ENCODE results near the gene METTL15.
"Not testable (repeated sequence)": the region's sequence is repeated elsewhere in the genome, so short reads cannot be mapped to it uniquely, and the experiment has no call there.

METTL15 gene

DNA sequence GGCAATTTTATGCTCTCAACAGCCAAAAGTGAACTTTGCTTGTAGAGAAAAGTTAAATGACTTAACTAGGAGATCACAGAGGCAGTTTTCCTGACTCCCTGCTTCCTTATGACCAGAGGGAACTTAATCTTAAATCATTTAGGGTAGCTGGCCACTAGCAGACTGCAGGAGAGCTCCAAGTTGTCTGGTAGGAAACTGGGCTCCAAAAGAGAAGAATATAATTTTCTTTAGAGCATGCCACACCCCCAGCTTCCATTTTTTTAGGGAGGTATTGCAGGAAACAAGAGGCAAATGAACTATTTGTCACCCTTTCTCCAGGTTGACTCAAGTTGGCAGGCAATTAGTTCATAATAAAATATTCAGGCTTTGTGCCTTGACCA, 2.6 kb downstream of the METTL15 start:
- no peak for DNase-seq

DNA sequence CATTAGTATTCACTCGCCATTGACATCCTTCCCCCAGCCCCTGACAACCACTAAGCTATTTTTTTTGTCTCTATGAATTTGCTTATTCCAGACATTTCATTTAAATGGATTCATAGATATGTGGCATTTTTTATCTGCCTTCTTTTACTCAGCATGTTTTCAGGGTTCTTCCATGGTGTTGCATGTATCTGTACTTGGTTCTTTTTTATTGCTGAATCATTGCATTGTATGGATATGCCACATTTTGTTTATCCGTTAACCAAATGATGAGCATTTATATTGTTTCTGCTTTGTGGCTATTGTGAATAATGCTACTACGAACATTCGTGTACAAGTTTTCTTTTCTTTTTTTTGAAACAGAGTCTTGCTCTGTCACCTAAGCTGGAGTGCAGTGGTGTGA, 5.9 kb downstream of the METTL15 start:
- no peak for DNase-seq

DNA sequence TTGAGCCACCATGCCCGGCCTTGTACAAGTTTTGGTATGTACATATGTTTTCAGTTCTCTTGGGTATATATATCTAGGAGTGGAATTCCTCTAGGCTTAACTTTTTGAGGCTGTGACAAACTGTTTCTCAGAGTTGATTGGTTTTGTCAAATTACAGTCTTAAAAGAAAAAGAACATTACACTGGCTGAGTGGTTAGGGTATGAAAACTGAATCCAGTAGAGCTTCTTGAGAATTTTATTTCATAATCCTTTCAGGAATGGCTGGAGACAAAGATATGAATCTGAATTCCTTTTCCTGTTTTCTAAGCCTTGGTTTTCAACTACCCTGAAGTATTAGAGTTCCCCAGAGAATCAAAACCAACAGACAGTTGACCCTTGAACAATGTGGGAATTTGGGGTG, 6.5 kb downstream of the METTL15 start:
- DNase-seq: no peak

- no peak for DNase-seq
Measured at GRCh38 chr11:28117712-28118111, 9.5 kb downstream of the METTL15 start.

DNA sequence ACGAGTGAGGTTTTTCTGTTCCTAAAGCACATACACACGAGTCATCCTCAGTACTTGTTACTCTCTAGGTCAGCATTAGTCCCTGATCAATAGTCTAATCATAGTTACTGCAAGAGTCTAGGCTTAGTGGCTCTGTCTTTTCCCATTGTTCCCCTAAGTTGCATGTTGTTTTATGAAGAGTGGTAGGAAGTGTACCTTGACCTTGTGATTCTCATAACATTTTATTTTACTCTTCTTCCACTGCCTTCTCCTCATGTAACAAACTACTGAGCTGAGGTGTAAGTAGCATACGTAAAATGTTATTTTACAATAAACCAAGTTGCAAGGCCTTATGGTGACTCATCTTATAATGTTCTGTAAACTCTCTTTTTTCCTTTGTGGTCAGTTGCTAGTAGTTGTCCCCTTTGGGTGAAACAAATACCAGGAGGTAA, 15.0 kb downstream of the METTL15 start:
- DNase-seq: no peak

GRCh38 chr11:28132548-28132947, 24.4 kb downstream of the METTL15 start:
- no peak for DNase-seq

GRCh38 chr11:28133146-28133545, 25.0 kb downstream of the METTL15 start:
- DNase-seq: no peak

DNA sequence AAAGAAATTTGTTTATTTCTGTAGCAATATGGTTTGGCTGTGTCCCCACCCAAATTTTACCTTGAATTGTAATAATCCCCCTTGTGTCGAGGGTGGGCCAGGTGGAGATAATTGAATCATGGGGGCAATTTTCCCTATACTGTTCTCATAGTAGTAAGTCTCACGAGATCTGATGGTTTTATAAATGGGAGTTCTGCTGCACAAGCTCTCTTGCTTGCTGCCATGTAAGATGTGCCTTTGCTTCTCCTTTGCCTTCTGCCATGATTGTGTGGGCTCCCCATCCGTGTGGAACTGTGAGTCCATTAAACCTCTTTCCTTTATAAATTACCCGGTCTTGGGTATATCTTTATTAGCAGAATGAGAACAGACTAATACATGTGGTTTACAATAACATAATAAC, 28.0 kb downstream of the METTL15 start:
- not testable (repeated sequence) for DNase-seq

GRCh38 chr11:28137366-28137765, 29.2 kb downstream of the METTL15 start:
- DNase-seq: no peak

- no peak for DNase-seq
Measured at GRCh38 chr11:28137832-28138231, 29.6 kb downstream of the METTL15 start.

GRCh38 chr11:28139841-28140415, 31.7 kb downstream of the METTL15 start:
- no peak for DNase-seq

GRCh38 chr11:28140689-28141455, 32.7 kb downstream of the METTL15 start:
- no peak for DNase-seq

GRCh38 chr11:28142724-28143123, 34.5 kb downstream of the METTL15 start:
- no peak for DNase-seq

DNA sequence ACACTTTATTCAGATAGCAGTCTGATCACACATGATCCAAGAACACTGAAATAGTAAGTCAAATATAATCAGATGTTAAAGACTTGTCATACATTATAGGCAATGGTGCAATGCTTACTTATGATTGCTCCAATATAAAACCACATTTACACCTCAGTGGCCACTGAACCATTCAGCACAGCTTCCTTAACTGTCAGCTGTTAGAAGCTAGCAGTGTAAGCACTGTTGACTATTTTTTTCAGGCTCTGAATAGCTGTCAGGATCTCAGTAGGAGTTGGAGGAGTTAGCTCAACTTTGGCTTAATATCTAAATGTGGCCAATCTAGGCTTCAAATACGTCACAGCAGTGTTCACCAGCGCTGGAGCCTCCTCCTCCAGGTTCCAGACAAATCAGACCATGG, 36.6 kb downstream of the METTL15 start:
- no peak for DNase-seq

GRCh38 chr11:28146123-28146751, 38.0 kb downstream of the METTL15 start:
- no peak for DNase-seq

- DNase-seq: no peak
Measured at GRCh38 chr11:28152743-28153142, 44.6 kb downstream of the METTL15 start.

DNA sequence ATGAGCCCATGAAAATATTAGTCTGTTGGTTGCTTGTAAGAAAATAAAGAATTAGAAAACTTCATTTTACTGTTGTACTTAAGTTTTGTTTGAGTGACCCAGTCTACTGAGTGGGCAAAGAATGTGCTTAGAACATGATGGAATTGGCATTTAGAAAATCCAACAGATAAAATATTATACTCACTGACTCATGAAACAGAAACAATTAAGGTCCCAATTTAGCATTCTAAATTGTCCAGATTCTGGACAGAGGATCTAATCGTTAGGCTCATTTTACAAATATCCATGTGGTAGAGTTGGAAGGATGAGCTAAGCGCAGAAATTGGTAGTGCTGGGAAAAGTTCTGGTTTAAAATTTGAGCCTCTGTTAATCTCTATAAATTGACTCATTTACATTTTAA, 45.4 kb downstream of the METTL15 start:
- DNase-seq: no peak

- DNase-seq: no peak
Measured at GRCh38 chr11:28168718-28169117, 60.5 kb downstream of the METTL15 start.

GRCh38 chr11:28169816-28170215, 61.6 kb downstream of the METTL15 start:
- DNase-seq: no peak

DNA sequence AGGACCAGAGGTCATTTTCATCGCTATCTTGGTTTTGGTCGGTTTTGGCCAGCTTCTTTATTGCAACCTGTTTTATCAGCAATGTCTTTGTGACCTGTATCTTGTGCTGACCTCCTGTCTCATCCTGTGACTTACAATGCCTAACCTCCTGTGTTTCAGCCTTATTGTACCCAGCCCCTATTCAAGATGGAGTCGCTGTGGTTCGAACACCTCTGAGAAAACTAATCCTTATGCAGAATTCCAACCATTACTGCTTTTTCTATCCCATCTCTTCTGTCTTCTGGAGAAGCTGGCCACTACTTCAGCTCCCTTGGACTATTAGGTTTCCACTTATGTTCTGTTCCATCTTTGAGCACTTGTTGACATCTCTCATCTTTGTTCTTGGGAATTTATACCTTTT, 62.6 kb downstream of the METTL15 start:
- no peak for DNase-seq

DNA sequence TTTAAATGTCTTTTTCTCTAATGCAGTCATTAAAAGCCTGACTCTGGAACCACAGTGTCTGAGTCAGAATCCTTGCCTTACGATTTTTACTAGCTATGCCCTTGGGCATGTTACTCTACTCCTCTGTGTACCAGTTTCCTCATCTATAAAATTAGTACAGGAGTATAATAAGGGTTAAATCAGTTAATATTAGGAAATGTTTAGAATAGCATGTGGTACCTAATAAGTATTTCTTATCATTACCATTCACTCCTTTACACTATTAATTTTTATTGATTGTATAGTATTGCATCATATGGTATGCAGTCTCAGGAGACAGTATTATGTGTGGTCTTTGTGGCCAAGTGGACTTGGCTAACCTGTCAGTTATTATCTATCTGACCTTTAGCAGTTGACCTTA, 68.2 kb downstream of the METTL15 start:
- no peak for DNase-seq

GRCh38 chr11:28195449-28195848, 87.3 kb downstream of the METTL15 start:
- no peak for DNase-seq

GRCh38 chr11:28209906-28210305, 101.7 kb downstream of the METTL15 start:
- DNase-seq: no peak

- not testable (repeated sequence) for DNase-seq
Measured at GRCh38 chr11:28222063-28222462, 113.9 kb downstream of the METTL15 start.

Data from GF-D8 (cell line).